GM12865 (cell line): Measurements from ENCODE around the gene RUBCN.
"Not testable (repeated sequence)": the region's sequence is repeated elsewhere in the genome, so short reads cannot be mapped to it uniquely, and the experiment has no call there.

Source experiments
- DNase-seq: peaks from one replicate; pipeline ENCODE4 v3.0.0; 2010; ENCODE audit warnings: low read depth
- H3K4me3 ChIP-seq: 2 replicates; pipeline ENCODE4 v1.5.1; 2011; ENCODE audit warnings: mild to moderate bottlenecking, low read depth, low read length, control low read depth

RUBCN gene

DNA sequence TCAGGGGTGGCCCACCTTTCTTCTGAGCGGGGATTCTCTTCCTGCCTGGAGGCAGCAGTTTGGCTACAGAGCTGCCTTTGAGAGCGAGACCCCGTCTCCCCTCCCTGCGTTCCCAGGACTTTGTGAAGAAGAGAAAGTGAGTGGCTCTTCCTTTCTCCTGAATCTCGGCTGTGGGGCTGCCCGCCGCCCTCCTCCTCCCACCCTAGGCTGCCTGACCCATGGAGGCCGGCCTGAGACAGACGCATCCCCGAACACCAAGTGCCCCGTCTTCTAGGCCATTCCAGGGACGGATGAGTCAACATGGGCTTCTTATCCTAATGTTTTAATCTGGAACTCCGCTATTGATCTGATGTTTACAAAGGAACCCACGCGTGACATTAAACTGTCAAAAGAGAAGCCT lies 74.8 kb downstream of the RUBCN start:
- H3K4me3 ChIP-seq: not testable (repeated sequence)
- peak; percentile 0 for DNase-seq

DNA sequence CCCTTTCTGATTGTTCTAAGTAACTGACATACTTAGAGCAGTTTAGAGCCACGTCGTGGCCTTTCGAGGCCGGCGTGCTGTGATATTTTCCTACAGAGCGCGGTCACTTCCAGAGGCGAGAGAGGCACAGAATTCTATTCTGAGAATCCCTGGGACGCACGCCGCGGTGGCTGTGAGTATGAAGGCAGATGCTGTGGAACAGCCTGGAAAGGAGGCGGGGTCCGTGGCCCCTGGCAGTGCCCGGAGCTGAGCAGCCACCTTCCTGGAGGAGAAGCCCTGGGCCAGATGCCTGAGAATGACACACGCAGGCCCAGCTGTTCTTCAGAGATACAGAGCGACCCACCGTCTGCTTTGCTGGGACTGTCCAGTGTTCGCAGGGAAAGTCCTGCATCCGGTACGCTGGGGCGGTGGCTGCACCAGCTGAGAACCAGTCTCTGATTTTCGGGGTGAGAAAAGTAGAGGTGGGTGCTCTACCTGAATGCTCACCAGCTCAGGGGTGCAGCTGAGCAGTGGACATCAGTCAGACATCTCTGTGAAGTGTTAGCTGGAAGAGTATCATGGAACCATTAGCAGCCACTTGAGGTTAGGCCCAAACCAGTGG lies 75.4 kb downstream of the RUBCN start:
- not testable (repeated sequence) for DNase-seq, H3K4me3 ChIP-seq

DNA sequence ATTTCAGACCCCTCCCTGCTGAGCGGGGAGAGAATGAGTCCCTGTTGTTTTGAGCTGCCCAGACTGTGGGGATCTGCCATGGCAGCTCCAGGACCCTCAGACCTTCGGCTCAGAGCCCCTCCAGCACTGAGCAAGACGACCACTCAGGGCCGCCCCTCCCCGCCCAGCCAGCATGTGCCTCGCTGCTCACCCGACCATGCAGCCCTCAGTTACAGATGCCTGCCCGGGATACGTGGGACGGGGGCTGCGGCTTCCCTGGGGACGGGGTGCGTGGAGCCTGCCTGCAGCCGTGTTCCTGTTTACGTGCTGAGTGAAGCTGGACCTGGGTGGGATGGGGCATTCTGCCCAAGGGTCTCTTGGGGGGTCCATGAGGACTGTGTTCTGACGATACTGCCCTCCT lies 77.0 kb downstream of the RUBCN start:
- not testable (repeated sequence) for DNase-seq, H3K4me3 ChIP-seq

DNA sequence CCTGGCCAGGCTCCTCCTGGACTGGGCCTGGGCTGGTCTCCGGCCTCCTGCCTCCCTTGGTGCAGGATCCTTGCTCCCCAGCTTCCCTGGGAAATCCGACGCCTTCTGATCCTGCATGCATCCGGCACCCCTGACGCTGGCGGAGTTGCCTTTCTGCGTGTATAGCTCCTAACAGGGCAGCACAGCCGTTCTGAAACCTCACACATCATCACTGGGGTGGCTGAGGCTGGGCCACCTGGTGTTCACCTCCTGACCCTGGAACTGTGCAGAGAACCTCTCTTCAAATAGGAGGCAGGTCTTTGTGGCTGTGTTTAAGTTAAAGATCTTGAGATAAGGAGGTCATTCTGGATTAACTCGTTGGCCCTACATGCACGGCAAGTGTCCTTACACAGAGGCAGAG lies 77.6 kb downstream of the RUBCN start:
- not testable (repeated sequence) for H3K4me3 ChIP-seq, DNase-seq

DNA sequence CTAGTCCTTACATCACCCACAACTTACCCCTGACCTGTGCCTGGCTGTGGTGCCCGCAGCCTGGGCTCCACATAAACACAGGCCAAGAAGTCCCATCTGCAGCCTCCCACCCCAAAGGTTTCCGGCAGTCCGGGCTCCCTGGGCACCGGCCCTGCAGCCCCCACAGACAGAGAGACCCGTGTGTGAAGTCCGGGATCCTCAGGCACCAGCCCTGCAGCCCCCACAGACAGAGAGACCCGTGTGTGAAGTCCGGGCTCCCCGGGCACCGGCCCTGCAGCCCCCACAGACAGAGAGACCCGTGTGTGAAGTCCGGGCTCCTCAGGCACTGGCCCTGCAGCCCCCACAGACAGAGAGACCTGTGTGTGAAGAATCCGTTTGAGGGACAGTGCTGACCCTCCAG lies 78.0 kb downstream of the RUBCN start:
- not testable (repeated sequence) for DNase-seq, H3K4me3 ChIP-seq

DNA sequence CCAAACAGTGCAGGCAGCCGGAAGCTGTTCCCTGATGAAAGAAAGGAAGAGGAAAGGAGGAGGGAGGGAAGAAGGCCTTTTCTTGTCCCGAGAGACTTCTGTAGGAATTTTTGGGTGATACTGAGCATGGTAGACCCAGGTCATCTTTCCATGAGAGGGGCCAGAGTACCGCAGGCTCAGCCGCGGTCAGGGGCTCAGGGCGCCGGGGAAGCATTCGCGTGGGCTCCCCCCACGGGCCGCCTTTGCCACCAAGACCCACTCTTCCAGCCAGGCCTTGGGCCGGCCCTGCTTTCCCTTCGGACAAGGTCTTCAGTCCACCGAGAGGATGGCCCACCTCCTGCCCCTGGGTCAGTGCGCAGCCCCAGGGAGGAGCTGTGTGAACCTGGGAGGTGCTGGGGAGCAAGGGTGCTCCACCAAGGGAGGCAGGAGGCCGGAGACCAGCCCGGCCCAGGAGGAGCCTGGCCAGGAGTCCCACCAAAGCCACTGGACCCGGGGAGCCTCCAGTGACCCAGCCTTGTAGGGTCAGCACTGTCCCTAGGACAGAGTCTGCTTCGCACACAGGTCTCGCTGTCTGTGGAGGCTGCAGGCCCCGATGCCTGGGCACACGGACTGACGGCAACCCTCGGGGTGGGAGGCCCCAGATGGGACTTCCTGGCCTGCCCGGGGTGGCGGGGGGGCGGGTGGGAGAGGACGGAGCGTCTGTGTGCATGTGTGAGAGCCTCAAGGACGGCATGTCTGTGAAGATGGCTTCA lies 79.0 kb downstream of the RUBCN start:
- DNase-seq, H3K4me3 ChIP-seq: not testable (repeated sequence)

DNA sequence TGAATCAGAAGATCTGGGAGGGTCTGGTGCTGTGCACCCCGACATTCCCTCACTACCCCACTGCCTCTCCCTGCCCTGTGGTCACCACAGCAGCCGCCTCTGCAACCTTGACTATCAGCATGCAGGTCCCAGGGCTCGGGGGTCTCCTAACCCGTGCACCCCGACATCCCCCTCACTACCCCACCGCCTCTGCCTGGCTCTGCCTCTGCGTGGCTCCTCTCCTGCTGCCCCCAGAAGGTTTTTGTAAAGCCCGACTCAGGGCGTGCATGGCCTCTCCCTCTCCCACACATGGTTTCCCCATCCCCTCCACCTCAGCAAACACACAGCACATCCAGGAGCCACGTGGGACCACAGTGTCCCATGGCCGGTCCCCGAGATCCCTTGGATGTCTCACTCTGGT lies 79.7 kb downstream of the RUBCN start:
- H3K4me3 ChIP-seq: not testable (repeated sequence)
- peak; percentile 0 for DNase-seq

DNA sequence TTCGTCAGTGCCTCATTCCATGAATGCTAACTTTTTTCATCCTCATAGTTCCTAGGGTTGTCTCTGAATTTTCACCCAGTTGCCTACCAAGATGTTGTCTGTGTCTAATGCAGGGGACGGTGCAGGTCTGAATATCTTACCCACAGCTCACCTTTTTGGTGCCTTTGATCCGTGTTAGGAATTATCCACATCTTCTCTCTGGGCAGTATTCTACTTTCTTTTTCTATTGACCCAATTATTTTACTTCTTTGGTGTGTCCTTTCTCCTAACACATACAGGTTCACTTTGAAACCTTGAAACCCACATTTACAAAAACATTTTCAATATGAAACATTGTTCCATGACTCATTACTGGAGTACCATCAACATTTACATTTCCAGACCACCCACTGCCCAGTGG lies 80.6 kb downstream of the RUBCN start:
- H3K4me3 ChIP-seq: peak overlapping the region; percentile 26; the same call in 1 of the 2 replicates
- peak; percentile 59 for DNase-seq

DNA sequence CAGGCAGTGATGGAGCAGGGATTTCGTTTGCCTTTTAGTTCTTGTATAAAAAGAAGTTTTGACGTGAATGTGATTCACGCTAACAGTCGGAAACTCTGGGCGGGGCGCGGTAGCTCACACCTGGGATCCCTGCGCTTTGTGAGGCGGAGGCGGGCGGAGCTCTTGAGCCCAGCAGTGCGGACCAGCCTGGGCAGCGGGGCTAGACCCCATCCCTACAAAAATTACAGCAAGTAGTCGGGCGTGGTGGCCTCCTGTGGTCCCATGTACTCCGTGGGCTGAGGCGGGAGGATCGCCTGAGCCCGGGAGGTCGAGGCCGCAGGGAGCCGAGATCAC lies 81.7 kb downstream of the RUBCN start:
- not testable (repeated sequence) for H3K4me3 ChIP-seq, DNase-seq

DNA sequence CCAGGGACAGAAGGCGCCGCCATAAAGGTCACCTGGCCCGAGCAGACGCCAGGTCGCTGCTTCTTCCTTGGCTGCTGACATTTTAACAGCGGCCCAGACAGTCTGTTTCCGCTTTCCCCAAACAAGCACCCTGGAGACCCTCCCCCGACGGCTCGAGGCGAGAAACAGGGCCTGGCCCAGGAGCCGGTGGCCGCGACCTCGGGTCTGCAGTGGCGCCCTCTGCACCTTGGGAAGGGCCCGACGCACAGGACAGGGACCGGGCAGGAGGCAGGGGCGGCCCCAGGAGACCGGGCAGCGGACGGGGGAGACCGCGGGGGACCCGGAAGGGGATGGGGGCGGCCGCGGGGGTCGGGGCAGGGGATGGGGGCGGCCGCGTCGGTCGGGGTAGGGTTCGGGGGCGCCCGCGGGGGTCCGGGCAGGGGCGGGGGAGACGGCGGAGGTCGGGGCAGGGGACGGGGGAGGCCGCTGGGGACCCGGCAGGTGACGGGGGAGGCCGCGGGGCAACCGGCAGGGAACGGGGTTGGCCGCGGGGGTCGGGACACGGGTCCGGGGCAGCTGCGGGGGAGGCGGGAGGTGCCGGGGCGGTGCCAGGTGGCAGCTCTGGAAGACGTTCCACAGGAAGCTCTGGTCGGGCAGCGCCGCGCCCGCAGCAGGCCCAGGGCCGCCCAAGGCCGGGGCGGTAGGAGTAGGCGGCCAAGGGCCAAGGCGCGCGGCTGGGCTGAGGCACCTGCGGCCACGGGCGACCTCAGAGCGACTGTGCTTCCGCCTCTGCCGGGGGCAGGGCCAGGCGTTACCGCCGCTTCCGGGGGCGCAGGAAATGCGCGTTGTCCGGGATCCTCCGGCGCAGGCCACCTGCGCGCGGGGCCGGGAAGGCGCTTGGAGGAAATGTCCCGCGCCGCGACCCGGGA lies 82.4 kb downstream of the RUBCN start:
- peak overlapping the region; percentile 47 for H3K4me3 ChIP-seq
- DNase-seq: not testable (repeated sequence)

DNA sequence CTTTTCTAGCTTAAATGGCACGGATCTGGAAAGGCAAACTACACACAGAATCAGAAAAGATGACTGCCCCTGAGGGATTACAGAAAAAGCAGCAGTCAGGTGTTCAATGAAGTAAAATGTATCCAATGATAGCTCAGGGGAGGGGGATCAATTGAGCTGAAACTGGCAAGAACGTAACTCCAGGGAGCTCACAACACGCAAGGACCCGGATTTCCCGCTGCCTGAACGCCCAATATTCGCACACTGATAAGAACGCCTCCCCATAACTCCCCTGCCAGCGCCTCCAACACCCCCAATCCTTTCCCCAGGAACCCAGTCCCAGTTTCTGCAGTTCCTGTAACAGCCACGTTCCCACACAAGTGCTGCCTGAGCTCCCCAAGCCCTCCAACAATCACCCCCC lies 83.8 kb downstream of the RUBCN start:
- DNase-seq, H3K4me3 ChIP-seq: not testable (repeated sequence)

DNA sequence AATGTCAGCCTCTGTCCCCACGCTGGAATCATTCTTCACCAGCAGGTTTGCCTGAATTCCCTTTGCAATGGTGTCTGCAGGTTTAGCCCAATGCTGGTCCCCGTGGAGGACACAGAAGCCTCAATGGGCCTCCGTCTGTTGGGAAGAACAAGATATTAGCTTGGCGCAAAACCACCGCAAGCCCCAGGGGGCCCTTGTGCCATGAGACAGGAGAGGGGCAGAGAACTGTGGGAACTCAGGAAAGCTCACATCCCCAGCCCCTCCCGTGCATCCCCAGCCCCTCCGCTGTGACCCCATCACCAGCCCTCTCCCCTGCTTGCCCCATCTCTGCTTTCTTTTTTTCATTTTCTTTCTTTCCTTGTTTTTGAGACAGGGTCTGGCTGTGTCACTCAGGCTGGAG lies 89.1 kb downstream of the RUBCN start:
- not testable (repeated sequence) for DNase-seq, H3K4me3 ChIP-seq

DNA sequence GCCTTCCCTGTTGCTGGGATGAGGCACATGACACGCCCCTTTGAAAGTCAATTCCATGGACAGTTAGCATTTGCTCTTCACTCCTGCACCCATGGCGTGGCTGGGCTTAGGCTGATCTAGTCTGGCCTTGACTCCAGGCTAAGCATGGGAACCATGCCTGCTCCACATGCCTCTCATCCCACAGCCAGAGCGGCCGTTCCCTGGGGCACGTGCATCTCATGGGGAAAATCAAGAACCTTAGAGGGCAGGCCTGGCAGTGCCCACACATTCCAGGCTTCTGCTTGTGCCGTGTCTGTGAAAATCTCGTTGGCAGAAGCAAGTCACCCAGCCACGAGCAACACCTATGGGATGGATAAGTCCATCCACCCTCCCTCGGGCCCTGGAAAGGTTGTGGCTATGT lies 89.5 kb downstream of the RUBCN start:
- not testable (repeated sequence) for H3K4me3 ChIP-seq, DNase-seq

DNA sequence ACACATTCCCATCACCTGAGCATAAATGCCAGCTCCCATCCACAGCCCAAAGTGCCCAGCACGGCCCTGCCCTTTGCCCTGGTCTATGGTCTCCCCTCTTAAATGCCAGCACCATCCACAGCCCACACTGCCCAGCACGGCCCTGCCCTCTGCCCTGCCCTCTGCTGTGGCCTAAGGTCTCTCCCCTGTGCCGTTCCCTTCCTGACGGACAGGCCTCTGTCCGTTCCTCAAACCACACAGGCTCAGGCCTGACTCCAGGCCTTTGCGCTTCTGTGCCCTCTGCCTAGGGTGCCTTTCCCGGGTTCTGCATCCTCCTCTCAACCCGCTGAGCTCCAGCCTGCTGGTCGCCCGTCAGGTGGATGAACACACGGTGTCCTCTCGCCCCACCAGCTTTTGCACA lies 90.4 kb downstream of the RUBCN start:
- DNase-seq, H3K4me3 ChIP-seq: not testable (repeated sequence)

DNA sequence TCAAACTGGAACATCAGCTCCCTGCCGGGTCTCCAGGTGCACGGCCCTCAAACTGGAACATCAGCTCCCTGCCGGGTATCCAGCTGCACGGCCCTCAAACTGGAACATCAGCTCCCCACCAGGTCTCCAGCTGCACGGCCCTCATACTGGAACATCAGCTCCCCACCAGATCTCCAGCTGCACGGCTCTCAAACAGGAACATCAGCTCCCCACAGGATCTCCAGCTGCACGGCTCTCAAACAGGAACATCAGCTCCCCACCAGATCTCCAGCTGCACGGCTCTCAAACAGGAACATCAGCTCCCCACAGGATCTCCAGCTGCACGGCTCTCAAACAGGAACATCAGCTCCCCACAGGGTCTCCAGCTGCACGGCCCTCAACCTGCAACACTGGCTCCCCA lies 99.1 kb downstream of the RUBCN start:
- not testable (repeated sequence) for DNase-seq, H3K4me3 ChIP-seq
